GM19099 (cell line): ENCODE measurements around the gene ZFP62.

Experiments used
- POLR2A ChIP-seq: IDR thresholded peaks from 3 replicates; pipeline ENCODE4 v1.6.1; 2011; ENCODE audit warnings: low read depth; ENCODE audit not compliant: insufficient read length; ENCODE audit errors: extremely low read depth

Gene ZFP62

GRCh38 chr5:180809403-180810209 is 51.5 kb downstream of the ZFP62 start:
- TF ChIP-seq POLR2A, result no peak

- no peak for TF ChIP-seq POLR2A
Measured at GRCh38 chr5:180808461-180809000, 52.5 kb downstream of the ZFP62 start.

DNA sequence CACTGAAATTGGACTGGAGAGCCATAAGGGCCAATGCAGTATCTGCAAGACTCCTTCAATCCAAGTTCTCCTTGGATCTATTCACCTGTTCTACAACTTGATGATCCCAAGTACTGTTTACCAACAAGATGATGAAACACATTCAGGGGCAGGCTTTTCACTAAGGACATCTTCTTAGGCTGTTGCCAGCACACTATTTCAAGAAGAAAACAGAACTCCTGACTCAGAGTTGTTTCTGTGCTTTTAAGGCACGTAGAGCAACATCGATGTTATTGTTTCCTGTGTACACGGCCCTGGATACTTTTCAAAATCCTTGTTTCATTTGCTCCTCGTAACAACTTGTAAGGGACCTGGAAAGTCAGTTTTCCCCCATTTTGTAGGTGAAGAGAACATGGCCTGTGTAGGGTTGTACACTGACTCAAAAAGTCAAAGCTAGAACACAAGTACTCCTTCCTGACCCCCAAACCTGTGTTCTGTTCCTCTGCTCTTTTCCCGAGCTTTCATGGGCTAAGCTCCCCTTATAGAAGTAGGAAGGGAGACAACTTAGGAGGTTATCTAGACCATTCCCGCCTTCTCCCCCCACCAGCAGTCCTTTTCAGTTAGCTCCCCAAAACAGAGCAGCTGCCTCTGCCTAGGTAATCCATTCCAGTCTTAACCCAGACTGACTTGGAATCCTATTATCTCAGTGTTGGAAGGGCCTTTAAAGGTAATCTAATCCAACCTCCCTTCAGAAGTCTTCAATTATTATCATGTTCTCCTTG is 53.2 kb downstream of the ZFP62 start:
- no peak for TF ChIP-seq POLR2A

DNA sequence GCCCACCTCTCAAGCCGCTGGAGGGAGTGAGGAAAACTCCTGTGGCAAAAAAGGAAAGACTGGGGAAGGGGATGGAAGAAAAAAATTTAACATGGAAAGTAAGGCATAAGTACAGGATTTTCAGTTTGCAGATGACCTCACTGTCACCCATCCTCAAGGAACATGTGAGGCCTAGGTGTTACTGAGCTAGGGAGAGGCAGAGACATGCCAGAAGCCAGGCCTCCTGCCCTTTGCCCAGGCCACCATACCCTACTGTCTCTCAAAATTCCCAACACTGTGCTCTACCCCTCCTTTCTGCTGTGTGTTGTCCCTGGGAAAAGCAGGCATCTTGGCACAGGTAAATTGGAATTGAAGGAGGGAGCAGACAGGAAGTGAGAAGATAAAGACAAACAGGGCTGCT is 54.0 kb downstream of the ZFP62 start:
- TF ChIP-seq POLR2A, result no peak

GRCh38 chr5:180806351-180807011 is 54.6 kb downstream of the ZFP62 start:
- no peak for TF ChIP-seq POLR2A

- TF ChIP-seq POLR2A, result no peak
Measured at GRCh38 chr5:180804129-180804618, 56.9 kb downstream of the ZFP62 start.

- peak; percentile 72 for TF ChIP-seq POLR2A
Measured at GRCh38 chr5:180803181-180804128, 57.6 kb downstream of the ZFP62 start.

GRCh38 chr5:180802325-180803180 is 58.5 kb downstream of the ZFP62 start, which contains the start of gene MGAT1:
Gene MGAT1, minus strand, starts transcription at chr5:180802806. Its CDS starts 9,835 bp downstream, at chr5:180792971.
- peak; percentile 82 for TF ChIP-seq POLR2A

- no peak for TF ChIP-seq POLR2A
Measured at GRCh38 chr5:180801596-180802324, 59.3 kb downstream of the ZFP62 start.

- no peak for TF ChIP-seq POLR2A
Measured at GRCh38 chr5:180799902-180800801, 60.9 kb downstream of the ZFP62 start.

- no peak for TF ChIP-seq POLR2A
Measured at GRCh38 chr5:180799194-180799593, 61.9 kb downstream of the ZFP62 start.
